ENCODE data around the gene LMOD2.

DNA sequence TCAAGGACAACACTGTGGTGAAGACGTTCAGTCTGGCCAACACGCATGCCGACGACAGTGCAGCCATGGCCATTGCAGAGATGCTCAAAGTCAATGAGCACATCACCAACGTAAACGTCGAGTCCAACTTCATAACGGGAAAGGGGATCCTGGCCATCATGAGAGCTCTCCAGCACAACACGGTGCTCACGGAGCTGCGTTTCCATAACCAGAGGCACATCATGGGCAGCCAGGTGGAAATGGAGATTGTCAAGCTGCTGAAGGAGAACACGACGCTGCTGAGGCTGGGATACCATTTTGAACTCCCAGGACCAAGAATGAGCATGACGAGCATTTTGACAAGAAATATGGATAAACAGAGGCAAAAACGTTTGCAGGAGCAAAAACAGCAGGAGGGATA is 6.6 kb downstream of the LMOD2 start:
- TF ChIP-seq, protein P1, sequence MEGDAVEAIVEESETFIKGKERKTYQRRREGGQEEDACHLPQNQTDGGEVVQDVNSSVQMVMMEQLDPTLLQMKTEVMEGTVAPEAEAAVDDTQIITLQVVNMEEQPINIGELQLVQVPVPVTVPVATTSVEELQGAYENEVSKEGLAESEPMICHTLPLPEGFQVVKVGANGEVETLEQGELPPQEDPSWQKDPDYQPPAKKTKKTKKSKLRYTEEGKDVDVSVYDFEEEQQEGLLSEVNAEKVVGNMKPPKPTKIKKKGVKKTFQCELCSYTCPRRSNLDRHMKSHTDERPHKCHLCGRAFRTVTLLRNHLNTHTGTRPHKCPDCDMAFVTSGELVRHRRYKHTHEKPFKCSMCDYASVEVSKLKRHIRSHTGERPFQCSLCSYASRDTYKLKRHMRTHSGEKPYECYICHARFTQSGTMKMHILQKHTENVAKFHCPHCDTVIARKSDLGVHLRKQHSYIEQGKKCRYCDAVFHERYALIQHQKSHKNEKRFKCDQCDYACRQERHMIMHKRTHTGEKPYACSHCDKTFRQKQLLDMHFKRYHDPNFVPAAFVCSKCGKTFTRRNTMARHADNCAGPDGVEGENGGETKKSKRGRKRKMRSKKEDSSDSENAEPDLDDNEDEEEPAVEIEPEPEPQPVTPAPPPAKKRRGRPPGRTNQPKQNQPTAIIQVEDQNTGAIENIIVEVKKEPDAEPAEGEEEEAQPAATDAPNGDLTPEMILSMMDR (IDR thresholded peaks at IDR 0.05) = no peak
- no peak for TF ChIP-seq TCF7L2 (IDR thresholded peaks at IDR 0.05; ENCODE audit: low read depth, low read length)
- TF ChIP-seq, protein P2, sequence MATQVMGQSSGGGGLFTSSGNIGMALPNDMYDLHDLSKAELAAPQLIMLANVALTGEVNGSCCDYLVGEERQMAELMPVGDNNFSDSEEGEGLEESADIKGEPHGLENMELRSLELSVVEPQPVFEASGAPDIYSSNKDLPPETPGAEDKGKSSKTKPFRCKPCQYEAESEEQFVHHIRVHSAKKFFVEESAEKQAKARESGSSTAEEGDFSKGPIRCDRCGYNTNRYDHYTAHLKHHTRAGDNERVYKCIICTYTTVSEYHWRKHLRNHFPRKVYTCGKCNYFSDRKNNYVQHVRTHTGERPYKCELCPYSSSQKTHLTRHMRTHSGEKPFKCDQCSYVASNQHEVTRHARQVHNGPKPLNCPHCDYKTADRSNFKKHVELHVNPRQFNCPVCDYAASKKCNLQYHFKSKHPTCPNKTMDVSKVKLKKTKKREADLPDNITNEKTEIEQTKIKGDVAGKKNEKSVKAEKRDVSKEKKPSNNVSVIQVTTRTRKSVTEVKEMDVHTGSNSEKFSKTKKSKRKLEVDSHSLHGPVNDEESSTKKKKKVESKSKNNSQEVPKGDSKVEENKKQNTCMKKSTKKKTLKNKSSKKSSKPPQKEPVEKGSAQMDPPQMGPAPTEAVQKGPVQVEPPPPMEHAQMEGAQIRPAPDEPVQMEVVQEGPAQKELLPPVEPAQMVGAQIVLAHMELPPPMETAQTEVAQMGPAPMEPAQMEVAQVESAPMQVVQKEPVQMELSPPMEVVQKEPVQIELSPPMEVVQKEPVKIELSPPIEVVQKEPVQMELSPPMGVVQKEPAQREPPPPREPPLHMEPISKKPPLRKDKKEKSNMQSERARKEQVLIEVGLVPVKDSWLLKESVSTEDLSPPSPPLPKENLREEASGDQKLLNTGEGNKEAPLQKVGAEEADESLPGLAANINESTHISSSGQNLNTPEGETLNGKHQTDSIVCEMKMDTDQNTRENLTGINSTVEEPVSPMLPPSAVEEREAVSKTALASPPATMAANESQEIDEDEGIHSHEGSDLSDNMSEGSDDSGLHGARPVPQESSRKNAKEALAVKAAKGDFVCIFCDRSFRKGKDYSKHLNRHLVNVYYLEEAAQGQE (IDR thresholded peaks at IDR 0.05; ENCODE audit: insufficient read depth in 1 of 2, low read depth in 2 of 2, low read length in 1 of 2) = no peak

Data from Panc1 (cell line).